Stimulated activated CD4-positive, alpha-beta T cell treated with anti-CD3 and anti-CD28 coated beads, Interleukin-4, amount 100 ng/mL, for 1 hour (primary cell): ENCODE measurements around the gene PHKG2.
A peak's percentile ranks its signal among the peaks of the same experiment; 100 is the strongest.

ENCODE experiments used
- DNase-seq: peaks from one replicate; pipeline ENCODE4 v3.0.0-alpha.2; 2020

The PHKG2 gene

DNA sequence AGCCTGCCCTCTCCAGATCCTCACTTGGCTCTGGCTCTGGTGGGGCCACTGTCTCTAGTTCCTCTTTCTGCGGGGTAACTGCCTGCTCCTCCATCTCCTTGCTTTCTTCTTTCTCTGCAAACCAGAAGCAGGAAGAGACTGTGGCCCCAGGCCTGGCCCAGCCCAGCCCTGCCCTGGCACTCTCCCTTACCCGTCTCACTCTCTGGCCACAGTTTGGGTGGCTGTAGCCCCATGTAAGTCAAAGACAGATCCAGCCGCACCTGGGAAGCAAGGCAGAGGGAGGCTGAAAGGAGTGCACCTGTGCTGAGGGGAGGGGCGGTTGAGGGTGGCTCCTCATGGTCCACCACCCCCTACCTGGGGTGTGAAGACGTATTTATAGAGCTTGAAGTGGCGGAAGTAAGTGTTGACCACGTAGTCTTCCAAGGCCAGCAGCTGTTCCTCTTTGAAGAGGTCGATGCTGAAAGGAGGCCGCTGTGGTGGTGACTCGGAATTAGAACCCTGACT, 10.8 kb downstream of the PHKG2 start:
- no peak for DNase-seq

DNA sequence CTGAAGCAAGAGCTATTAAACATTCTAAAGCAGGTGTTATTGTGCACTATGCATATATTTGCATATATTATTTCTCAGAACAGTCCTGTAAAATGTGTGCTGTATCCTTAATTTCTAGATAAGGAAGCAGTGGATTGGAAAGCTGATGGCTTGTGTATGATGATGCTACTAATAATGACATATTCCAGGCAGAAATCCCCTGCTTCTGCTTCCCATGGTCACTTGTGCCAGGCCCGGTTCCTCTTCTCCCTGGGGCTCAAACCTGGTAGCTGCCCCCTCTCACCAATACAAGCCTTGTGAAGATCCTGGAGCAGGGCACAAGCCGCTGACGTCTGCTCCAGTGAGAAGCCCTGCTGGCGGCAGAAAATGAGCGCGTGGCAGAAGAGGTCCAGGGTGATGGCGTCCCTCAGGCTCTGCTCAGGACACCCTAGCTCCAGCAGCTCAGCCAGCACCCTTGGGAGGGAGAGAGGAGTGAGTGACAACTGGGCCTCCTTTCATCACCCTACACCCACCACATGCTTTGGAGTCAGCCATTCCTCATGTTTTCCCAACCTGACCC, 11.9 kb downstream of the PHKG2 start:
- no peak for DNase-seq

DNA sequence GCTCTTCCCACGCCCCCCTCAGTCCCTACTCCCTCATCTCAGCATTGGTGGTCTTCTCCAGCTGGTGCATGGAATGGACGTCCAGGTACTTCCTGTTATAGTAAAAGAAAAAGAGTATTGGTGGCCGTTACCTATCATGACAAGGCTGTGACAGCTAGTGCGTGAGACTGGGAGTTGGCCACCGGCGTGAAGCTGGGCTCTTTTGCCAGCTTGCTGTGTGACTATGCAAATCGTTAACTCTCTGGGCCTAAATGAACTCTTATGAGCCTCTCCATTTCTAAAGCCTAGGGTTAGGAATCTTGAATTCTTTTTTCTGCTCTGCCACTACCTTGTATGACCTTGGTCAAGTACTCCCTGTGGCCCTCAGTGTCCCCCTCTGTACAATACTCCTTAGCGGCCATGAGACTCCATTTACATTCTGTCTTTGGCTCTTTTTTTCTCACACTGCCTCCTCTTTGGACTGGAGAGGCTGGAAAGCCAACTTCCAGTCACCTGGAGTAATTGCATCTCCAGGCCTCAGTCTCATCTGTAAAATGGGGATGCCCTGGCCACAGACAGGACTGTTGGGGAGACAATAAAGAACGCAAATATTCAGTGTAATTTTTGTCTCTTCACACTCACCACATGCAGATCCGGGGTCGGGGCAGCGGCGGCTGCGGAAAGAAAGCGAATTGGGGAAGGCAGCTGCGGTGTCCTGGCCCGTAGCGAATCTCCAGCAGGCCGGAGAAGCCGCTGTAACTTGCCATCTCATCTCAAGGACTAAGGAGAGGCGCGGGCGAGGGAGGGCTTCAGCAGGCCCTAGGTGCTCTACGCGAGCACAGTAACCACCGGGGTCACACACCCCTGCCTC, 12.6 kb downstream of the PHKG2 start:
- no peak for DNase-seq

DNA sequence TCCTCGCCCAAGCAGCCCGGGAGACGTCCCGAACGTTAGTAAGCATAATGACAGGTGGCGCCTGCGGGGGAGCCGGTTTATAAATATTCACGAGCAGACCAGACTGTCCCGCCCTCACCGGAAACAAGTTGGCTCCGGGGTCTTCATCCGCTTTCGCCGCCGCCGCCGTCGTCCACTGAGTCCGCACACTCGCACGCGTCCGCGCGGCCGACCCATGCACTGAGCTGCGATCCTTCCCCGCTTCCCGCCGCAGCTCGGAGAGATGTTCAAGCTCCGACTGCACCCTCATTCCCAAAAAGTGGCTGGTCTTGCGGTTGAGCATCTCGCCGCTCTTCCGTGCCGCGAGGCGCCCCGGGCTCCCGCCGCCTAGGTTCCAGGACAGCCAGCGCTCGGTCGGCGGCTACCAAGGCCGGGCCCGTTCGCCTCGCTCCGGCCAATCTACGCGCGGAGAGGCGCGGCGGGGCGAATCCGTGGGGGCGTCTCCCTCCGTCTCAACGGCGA, 13.3 kb downstream of the PHKG2 start:
- DNase-seq: peak; percentile 43

DNA sequence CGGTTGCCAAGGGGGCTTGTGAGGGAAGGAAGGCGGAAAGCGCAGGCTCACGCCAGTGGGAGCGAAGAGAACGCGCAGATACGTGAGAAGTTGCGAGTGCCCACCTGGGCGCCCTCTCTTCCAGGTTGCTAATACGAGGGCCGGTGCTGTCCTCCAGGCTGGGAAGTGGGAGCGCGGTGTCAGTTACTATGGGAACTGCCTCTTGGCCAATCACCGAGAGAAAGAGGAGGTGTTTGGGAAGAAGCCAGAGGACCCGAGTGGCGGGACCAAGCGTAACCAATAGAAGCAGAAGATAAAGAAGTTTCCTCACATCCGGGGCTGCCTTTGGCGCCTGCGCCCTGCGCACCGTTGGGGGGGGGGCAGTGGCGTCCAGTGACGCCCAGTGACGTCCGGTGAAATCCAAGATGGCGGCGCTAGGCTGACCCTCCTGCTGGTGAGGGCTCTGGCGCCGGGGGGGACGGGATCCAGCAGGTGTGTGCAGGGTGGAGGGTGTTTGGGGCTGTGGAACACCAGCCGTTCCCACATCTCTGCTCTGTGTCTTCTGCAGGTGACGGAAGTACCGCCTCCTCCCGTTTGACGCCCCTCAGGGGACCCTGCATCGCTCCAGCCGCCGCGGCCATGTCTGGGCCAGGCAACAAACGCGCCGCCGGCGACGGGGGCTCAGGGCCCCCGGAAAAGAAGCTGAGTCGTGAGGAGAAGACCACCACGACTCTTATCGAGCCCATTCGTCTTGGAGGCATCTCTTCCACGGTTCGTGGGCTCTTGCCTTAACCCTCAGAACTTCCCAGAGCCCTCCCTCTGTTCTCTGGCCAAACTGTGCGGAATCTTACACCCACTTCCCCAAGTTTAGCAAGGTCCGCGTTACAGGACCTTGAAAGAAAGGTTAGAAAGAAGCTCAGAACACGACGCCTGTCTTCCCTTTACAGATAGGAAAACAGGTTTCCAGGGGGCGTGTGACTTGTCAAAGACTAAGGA, 14.0 kb downstream of the PHKG2 start, which contains the start of the genes CFAP119 and RNF40:
Gene CFAP119 (minus strand): TSS at position 135 of the 975 bp plus-strand sequence. CDS start 314 bp downstream, outside the sequence.
Gene RNF40 (plus strand): TSS at position 395 of the 975 bp plus-strand sequence. CDS start 224 bp downstream, at position 619.
- peak; percentile 85 for DNase-seq

DNA sequence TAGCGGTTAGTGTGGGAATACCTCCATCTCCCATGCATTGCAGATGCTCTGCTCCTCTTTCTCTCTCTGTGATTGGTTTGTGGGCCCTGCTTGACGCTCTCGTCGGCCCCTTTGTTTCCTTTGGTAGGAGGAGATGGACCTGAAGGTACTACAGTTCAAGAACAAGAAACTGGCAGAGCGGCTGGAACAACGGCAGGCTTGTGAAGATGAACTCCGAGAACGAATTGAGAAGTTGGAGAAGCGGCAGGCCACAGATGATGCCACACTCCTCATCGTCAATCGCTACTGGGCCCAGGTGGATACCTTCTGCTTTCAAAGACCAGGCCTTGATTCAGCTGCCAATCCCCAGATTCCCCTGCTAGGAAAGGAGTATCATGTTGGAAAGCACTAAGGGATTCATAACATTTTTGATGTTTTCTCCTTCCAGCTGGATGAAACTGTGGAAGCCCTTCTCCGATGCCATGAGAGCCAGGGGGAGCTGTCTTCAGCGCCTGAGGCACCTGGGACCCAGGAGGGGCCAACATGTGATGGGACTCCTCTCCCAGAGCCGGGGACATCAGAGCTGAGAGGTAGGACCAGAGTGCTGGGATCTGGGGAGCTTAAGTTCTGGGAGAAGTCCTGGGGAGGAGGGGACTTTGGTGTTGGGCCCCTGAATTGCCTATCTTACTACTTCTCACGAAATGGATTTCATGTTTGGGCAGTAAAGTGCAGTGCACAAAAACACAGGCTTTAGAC, 14.9 kb downstream of the PHKG2 start:
- DNase-seq: no peak

DNA sequence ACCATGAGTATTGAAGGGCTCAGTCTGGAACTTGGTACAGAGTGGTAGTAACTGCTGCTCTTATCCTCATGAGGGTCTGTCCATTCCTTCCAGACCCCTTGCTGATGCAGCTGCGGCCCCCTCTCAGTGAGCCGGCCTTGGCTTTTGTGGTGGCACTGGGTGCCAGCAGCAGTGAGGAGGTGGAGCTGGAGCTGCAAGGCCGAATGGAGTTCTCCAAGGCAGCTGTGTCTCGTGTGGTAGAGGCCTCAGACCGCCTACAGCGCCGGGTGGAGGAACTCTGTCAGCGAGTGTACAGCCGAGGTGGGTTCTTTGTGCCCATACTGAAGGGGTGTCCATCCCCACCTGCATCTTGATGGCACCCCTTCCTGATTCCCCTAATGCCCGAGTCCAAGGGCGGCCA, 15.9 kb downstream of the PHKG2 start:
- no peak for DNase-seq

DNA sequence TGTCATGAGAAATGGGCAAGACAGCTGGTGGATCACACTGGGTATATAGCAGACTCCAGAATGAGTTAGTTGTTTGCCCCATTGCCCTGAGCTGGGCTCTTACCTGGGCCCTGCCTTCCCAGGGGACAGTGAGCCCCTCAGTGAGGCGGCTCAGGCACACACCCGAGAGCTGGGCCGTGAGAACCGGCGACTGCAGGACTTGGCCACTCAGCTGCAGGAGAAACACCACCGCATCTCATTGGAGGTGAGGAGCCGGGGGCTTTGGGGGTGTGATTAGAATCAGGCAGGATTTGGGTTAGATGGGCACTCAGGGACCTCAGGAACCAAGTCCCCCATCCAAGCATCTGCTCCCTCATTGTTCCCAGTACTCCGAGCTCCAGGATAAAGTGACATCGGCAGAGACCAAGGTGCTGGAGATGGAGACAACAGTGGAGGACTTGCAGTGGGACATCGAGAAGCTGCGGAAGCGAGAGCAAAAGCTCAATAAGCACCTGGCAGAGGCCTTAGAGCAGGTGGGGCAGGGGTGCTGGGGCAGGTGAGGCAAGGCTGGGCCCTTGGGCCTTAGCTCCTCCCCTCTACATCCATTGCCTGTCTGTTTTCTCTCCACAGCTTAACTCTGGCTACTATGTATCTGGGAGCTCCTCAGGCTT, 16.7 kb downstream of the PHKG2 start:
- DNase-seq: no peak

DNA sequence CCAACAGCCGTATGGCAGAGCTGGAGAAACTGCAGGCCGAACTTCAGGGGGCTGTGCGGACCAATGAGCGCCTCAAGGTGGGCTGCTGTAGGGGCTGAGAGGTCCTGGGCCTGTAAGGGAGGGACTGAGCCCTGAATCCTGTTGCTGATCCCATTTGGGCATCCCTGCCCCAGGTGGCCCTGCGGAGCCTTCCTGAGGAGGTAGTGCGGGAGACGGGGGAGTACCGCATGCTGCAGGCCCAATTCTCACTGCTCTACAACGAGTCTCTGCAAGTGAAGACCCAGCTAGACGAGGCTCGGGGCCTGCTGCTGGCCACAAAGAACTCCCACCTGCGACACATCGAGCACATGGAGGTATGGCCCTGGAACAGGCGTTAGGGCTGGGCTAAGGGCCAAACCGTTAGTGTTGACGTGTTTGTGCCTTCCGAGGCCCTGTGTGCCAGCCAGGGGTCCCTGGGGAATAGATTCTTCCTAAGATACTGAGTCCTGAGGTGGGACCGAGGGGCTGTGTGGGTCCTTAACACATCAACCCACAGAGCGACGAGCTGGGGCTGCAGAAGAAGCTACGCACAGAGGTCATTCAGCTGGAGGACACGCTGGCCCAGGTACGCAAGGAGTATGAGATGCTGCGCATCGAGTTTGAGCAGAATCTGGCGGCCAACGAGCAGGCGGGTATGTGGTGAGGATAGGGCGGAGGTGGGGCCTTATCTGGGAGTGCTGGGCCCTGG, 18.1 kb downstream of the PHKG2 start:
- DNase-seq: no peak

DNA sequence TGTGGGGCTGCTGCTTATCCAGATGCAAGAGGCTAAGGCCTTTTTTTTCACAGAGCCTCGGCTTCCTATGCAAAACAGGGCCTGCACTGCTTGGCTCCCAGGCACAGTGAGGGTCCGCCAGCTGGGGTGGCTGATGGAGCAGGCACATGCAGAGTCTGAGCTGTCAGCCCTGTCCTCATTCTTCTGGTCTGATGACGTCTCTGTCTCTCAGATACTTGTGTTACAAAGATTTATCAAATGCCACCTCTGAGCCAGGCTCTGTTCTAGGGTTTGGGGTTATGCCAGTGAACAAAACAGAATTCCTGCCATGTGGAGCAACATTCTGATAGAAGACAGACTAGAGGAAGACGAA, 18.7 kb downstream of the PHKG2 start:
- no peak for DNase-seq

DNA sequence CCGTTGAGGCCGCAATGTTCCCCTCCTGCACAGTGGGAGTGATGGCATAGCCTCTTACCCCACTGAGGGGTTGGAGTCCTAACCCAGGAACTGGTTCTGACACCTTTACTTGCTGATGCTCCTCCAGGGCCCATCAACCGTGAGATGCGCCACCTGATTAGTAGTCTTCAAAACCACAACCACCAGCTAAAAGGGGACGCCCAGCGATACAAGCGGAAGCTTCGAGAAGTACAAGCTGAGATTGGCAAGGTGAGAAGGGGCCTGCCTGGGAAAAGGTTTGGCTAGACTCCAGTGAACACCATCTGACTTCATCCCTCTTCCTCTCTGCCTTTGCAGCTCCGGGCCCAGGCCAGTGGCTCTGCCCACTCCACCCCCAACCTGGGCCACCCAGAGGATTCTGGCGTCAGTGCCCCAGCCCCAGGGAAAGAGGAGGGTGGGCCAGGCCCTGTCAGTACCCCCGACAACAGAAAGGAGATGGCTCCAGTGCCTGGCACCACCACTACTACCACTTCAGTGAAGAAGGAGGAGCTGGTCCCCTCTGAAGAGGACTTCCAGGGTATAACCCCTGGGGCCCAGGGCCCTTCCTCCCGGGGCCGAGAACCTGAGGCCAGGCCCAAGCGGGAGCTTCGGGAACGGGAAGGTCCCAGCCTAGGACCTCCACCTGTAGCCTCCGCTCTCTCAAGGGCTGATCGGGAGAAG, 19.7 kb downstream of the PHKG2 start:
- no peak for DNase-seq

DNA sequence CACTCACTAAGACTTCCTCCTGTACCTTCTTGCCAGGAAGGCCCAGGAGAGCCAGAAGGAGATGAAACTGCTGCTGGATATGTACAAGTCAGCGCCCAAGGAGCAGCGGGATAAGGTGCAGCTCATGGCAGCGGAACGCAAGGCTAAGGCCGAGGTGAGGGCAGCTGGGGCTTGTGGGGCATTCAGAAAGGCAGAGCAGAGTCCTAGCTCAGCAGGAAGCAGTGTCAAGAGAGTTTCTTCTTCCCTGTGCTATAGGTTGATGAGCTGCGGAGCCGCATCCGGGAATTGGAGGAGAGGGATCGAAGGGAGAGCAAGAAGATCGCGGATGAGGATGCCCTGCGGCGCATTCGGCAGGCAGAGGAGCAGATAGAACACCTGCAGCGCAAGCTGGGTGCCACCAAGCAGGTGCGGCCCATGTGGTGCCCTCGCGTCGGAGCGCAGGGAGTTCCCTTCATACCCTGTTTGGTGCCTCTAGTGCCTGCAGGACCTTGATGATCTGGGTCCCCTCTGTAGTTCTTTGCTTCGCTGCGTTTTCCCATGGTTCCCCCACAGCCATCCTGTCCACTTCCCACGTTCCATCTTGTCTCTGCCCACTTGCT, 20.5 kb downstream of the PHKG2 start:
- DNase-seq: no peak

DNA sequence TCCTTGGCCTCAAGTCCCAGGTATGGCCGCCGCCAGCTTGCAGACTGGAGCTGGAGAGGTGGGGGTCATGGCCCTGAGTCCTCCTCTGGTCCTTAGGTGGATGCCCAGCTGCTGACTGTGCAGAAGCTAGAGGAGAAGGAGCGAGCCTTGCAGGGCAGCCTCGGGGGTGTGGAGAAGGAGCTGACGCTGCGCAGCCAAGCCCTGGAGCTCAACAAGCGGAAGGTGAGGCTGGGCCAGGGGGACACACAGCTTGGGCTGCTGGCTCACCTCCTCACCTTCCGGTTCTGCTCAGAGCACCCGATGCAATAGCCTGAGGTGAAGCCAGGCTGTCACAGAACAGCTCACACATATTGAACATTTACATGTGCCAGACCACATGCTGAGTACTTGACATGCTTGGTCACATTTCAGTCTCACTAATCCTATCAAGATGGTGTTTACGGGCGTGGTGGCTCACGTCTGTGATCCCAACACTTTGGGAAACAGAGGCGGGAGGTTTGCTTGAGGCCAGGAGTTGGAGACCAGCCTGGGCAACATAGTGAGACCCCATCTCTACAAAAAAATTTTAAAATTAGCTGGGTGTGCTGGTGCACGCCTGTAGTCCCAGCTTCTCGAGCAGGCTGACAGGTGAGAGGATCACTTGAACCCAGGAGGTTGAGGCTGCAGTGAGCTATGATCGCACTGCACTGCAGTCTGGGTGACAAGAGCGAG, 21.3 kb downstream of the PHKG2 start:
- DNase-seq: no peak

DNA sequence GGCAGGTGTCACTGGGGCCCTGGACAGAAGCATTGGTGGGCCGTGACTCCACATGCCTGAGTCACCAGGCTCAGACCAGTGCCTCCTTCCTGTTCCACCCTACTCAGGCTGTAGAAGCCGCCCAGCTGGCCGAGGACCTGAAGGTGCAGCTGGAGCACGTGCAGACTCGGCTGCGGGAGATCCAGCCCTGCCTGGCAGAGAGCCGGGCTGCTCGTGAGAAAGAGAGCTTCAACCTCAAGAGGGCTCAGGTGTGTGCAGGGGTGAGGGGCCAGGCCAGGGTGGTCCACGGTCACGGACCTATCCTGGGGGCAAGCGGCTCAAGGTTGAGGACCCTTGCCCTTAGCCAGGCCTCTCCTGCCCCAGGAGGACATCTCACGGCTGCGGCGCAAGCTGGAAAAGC, 23.5 kb downstream of the PHKG2 start:
- DNase-seq: no peak

DNA sequence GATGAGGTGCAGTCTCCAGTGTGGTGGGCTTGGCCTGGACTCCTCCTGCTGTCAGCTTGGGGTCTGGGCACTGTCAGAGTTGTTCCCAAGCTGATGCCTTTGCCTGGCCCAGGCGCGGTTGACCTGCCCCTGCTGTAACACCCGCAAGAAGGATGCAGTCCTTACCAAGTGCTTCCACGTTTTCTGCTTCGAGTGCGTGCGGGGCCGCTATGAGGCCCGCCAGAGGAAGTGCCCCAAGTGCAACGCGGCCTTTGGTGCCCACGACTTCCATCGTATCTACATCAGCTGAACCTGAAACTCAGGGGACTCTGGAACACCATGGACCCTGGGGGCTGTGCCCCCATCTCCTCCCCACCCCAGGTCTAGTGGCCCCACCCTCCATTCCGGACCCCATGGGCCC, 25.6 kb downstream of the PHKG2 start:
- DNase-seq: no peak

DNA sequence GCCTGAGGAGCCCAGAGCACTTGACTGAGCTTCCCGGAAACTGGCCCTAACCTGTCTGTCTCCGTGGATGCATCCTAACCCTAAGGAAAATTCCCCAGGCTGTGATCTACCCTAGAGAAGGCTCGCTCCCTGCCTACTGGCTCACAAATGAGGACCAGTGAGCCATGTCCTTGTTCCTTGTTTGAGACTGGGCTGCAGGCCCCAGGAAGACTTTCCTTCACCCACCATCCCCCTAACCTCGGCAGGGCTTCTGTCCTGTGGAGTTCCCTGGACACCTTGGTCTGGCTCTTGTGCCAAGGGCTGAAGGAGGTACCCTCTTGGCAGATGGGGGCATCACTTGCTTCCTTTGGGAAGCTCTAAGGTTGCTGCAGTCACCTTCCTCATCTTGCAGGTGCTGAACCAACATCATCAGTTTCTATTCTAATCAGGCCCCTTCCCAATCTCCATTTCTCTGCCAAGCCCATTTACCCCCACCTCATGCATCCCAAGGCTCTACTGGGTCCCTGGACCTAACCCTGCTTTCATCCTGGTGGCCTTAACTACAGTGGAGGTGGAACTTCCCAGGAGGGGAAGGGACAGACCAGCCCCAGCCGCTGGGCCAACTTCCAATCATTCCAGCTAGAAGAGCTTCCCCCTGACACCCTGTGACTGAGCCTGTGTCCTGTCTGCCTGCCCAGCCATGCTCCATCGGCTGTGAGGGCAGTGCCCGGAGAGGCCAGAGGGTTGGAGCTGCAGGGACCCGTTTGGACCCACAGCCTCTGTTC, 26.3 kb downstream of the PHKG2 start:
- DNase-seq: no peak

DNA sequence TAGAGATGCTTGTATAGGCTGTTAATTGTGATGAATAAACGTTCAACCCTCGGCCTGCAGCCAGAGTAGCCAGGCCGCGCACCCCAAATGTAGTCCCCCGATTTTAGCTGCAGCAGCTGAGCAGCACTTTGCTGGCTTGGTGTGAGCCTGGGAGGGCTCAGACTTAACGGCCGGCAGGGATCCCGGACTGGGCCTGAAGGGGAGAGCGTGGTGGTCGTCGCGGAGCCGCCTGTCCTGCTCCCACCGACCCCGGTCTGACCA, 26.8 kb downstream of the PHKG2 start:
- no peak for DNase-seq

DNA sequence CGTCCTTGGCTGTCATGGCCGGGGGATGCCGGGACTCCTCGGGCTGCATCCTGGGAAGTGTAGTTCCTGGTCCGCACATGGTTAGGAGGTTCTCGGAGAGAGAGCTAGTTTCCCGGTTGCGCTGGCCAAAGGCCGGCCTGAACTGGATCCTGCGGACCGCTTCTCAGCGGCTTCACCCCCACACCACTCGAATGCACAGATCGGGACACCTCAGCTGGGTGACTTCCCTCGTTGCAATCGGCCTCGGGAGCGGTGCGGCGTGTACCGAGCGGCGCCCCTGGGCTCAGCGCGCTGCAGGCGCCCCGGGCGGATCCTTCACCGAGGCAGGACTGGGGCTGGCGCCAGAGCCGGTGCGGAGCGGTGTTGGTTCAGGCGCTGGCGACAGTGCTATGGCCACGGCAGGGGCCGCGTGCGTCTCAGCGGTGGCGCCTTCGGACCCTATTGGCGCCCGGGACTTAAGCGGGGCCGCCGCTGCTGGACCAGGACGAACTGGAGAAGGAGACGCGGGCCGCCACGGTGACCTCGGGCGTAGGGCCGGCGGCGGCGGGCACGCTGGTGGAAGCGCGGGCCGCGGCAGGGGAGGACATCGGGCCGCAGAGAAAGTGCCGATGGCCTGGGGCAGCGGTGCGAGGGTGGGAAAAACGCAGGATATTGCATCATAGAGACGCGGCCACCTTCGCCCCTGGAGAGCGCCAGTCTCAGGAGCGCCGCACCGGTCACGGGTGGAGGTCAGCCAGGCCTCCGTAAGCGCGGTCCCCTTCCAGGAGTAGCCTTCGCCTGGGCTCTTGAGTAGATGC, 27.4 kb downstream of the PHKG2 start:
- peak; percentile 70 for DNase-seq
